Measurements from ENCODE around the gene ILDR1.
"Not testable (repeated sequence)": the region's sequence is repeated elsewhere in the genome, so short reads cannot be mapped to it uniquely, and the experiment has no call there.

The ILDR1 gene

DNA sequence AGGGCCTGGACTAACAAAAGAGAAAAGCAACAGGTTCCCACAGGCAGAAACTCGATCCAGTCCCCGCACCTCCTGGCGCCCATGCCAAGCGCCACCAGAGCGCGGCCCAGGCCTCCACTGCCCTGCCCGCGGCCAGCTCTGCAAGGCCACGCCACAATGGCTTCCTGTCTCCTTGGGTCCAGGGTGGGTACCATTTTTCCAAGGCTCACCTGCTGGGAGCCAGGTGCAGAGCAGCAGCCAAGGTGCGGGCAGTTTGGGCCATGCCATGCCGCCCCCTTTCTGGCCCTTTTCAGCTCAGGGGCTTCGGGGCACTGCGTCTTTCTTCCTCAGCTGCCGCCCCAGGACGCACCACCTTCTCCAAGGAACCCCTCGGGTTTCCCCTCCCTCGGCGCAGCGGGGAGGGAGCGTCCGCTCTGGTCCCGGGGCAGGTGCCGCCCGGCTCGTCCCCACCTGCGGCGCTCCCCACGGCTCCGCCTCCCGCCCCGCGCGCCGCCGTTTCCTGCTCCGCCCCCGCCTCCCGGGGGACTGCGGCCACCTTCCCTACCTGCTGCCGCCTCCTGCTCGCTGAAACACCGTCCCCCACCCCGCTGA is at the start of gene ILDR1:
Gene ILDR1, minus strand, starts transcription at position 437 of the 591 bp plus-strand sequence. Its CDS starts 170 bp downstream, at position 267.
- Mint-ChIP-seq H3K4me1 (ENCODE audit: low read depth) (peaks cover 8% of the 10 kb centered on the region), H3K27me3 (peaks cover 30% of the 10 kb centered on the region), H3K4me3 (peak within 1 kb of the TSS; percentile 62), H3K36me3 (ENCODE audit: low read depth) (no peaks in the 10 kb centered on the region), H3K27ac (peak within 1 kb of the TSS; percentile 50), H3K9me3 (no peaks in the 10 kb centered on the region)

DNA sequence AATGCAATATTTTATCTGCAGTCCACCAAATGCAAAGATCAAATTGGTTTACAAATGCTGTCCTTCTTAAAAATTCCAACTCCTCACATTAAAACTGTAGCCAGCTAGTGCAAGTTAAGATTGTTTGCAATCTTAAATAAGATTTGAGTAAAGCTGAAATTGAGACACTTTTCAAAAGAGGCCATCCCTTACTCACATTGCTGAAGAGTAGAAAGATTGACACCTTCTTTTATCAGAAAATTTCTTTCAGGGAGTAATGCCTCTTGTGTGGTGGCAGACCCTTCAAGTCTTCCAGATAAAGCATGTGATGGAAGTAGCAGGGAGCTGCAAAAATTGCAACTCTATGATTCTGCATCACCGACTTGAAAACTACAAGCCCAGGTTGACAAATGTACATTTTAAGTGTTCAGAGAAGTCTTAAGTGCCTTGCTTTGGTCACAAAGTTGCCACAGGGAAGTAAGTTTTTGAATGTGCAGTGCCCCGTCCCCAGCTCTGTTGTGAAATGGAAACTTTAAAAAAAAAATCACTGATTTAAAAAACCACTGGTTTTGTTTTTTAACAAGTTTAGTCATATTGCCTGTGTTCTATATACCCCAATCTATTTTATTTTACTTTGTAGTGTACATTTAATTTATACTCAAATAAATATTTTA is 45.7 kb upstream of the ILDR1 start:
- Mint-ChIP-seq H3K9me3 (no peaks in the 10 kb centered on the region), H3K4me1 (ENCODE audit: low read depth) (peaks cover 18% of the 10 kb centered on the region), H3K27ac (no peak overlapping the region), H3K27me3 (no peaks in the 10 kb centered on the region), H3K36me3 (ENCODE audit: low read depth) (no peaks in the 10 kb centered on the region), H3K4me3 (no peak overlapping the region)

DNA sequence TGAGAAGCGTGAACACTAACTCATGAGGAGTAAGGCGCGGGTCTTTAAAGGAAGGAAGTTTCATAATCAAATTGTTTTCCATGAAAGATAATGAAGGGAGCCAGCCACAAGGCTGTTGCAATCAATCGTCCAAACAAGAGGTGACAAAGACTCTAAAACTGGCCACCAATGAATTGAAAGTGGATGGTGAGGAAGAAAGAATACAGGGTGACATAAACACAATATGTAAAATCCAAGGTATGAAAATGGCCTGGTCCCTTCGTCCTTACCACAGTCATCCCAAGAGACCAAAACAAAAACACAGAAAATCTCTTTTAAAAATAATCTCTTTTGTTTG is 45.1 kb upstream of the ILDR1 start:
- Mint-ChIP-seq H3K36me3 (ENCODE audit: low read depth) (no peaks in the 10 kb centered on the region), H3K4me3 (no peak overlapping the region), H3K9me3 (no peaks in the 10 kb centered on the region), H3K4me1 (ENCODE audit: low read depth) (peaks cover 18% of the 10 kb centered on the region), H3K27me3 (no peaks in the 10 kb centered on the region), H3K27ac (peak overlapping the region; percentile 18)

DNA sequence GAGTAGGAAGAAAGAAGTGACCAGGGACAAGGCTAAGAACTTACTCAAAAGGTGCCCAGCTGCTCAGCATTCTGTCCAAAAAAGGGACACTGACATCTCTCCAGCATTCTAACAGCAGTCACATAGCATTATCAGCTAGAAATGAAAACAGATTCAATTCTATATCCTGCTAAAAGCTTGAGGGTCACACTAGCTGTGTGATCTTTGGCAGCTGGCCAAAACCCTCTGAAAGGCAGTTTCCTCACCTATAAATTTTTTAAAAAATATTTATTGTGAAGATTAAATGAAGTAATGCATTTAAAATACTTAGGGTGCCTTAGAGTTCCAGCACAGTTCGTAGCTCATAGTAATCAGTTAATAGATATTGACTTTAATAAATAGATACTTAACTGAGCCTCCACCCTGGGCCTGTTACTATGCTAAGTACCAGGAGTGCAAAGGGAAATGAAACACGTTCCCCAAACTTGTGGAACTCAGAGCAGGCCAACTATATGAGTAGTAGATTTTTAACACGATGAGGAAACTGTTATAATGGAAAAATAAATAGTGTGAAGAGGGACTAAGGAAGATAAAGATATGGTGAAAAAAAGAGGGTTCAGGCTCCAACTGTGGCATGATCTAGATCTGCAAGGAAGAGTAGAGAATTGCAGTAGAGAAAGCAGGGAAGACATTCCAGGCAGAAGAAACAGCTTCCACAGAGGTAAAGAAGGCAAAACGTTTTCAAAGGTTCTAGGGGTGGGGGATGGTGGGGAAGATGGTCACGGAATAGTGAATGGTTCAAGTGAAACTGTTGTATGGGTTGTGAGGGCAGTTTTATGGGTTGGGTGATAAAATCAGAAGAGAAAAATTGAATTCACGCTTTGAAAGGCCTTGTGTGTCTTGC is 44.5 kb upstream of the ILDR1 start:
- Mint-ChIP-seq H3K4me3 (no peak overlapping the region), H3K27ac (peak overlapping the region; percentile 18), H3K9me3 (no peaks in the 10 kb centered on the region), H3K27me3 (no peaks in the 10 kb centered on the region), H3K36me3 (ENCODE audit: low read depth) (no peaks in the 10 kb centered on the region), H3K4me1 (ENCODE audit: low read depth) (peaks cover 18% of the 10 kb centered on the region)

DNA sequence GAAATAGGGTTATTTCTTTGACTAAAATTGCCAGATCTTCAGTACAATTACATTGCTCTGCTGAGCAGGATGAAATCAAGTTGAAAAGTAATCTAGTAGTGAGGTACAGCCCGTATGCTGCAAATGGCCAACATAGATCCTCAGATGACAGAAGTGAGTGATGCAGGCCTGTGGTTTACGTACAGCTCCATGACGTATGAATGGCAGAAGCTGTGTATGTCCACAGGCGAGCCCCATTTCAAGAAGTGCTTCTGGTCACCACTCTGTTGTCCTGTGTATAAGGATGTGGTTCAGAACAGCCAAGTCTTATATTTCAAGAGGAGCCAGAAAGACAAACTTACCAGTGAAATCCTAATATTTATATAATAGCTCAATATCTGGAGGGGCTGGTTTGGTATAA is 42.3 kb upstream of the ILDR1 start:
- Mint-ChIP-seq H3K9me3 (no peaks in the 10 kb centered on the region), H3K36me3 (ENCODE audit: low read depth) (no peaks in the 10 kb centered on the region), H3K27ac (no peak overlapping the region), H3K27me3 (no peaks in the 10 kb centered on the region), H3K4me1 (ENCODE audit: low read depth) (peaks cover 22% of the 10 kb centered on the region), H3K4me3 (no peak overlapping the region)

DNA sequence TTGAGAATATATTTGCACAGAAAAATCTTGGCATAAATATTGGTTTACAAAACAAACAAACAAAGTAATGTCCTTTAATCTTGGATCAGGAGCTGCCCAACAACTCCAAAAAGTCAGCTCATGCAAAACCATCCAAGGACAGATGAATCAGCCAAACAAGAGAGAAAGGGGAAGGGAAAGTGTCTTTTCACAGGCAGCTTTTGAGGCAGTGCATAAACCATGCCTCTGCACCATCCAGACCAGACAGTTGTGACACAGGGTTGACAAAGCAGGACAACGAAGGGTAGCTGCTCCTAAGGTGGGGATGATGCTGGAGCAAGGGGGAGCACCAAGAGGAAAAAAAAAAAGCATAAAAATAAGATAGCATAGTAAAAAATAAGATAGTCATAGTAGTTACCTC is 41.9 kb upstream of the ILDR1 start:
- Mint-ChIP-seq H3K4me1 (ENCODE audit: low read depth) (peaks cover 22% of the 10 kb centered on the region), H3K9me3 (no peaks in the 10 kb centered on the region), H3K27me3 (peaks cover 4% of the 10 kb centered on the region), H3K4me3 (no peak overlapping the region), H3K27ac (no peak overlapping the region), H3K36me3 (ENCODE audit: low read depth) (no peaks in the 10 kb centered on the region)

DNA sequence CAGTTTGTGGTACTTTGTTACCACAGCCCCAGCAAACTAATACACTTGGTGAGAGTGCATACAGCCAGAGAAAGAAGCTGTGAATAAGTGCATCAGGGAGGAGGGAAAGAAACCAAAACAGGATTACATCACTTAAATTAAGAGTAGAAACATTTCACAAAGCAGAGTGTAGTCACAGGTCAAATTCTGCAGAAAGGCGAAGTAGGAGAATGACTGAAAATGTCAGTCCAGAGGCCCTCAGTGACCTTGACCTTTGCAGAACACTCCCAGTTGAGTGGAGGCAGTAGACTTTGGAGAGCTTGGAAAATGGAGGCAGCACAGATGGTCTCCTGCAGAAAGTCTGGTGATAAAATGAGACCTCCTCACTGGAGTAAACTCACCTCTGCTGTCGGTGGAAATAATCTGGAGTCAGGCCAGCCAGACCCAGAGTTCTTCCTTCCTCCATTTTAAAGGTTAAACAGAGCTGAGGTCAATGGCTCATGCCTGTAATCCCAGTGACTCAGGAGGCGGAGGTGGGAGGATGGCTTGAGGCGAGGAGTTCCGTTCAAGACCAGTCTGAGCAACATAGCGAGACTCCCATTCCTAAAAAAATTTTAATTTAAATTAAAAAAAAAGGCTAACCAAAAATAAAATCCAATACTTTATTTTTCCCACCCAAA is 38.1 kb upstream of the ILDR1 start:
- no peaks in the 10 kb centered on the region for H3K9me3 Mint-ChIP-seq
- H3K4me1 Mint-ChIP-seq (ENCODE audit: low read depth) = peaks cover 11% of the 10 kb centered on the region
- H3K27me3 Mint-ChIP-seq = peaks cover 27% of the 10 kb centered on the region
- H3K27ac Mint-ChIP-seq = no peak overlapping the region
- H3K4me3 Mint-ChIP-seq = no peak overlapping the region
- no peaks in the 10 kb centered on the region for H3K36me3 Mint-ChIP-seq (ENCODE audit: low read depth)

DNA sequence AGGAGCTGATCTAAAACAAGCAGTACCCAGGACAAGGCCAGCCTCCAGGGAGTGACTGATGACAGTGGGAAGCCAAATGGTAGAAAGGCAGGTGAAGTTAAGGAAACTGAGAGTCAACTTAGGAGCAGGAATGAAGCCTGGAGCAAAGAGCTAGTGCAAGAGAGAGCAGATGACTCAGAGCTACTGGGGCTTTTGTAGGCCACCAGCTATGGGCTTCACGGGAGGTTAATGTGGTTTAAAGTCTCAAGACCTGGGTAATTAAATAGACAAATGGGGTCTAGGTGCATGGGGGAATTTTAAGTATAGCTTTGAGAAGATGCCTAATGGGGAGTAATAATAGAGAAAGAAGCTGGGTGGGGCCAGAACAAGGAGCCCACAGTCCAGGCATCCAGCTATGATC is 36.2 kb upstream of the ILDR1 start:
- H3K36me3 Mint-ChIP-seq (ENCODE audit: low read depth) = no peaks in the 10 kb centered on the region
- H3K27ac Mint-ChIP-seq = no peak overlapping the region
- H3K4me3 Mint-ChIP-seq = no peak overlapping the region
- H3K4me1 Mint-ChIP-seq (ENCODE audit: low read depth) = peaks cover 12% of the 10 kb centered on the region
- H3K27me3 Mint-ChIP-seq = peaks cover 34% of the 10 kb centered on the region
- no peaks in the 10 kb centered on the region for H3K9me3 Mint-ChIP-seq

DNA sequence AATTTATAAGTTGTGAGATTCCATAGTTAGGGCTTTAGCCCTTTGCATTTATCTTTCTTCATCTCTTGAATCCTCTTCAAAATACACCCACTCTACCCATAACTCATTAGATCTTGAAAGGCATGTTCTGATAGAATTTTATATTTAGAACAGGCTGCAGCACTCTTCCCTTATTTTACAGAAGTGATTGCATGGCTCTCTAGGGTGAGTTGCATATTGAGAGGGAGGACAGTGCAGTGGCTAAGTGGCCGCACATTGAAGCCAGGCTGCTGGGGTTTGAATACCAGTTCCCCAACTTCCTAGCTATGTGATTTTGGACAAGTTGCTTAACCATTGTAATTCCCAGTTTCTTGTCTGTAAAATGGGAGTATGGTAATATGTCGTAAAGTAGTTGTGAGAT is 35.6 kb upstream of the ILDR1 start:
- H3K36me3 Mint-ChIP-seq (ENCODE audit: low read depth) = no peaks in the 10 kb centered on the region
- peaks cover 12% of the 10 kb centered on the region for H3K4me1 Mint-ChIP-seq (ENCODE audit: low read depth)
- peaks cover 39% of the 10 kb centered on the region for H3K27me3 Mint-ChIP-seq
- H3K27ac Mint-ChIP-seq = no peak overlapping the region
- no peaks in the 10 kb centered on the region for H3K9me3 Mint-ChIP-seq
- H3K4me3 Mint-ChIP-seq = no peak overlapping the region

DNA sequence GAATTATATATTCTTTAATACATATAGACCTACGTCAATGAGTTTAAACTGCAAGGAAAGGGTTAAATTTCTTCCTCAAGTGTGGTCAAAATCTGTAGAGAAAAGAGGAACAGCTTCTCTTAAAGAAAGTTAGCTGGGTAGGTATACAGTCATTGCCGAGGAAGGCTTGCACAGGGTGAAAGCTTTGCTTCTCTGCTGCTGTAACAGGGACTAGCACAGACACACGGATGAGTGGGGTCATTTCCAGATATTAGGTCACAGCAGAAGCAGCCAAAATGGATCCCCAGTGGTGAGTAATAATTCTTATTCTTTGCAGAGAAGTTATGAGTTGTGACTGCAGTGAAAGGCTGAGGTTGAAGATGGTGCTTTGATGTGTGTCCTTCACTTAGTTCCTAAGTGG is 33.2 kb upstream of the ILDR1 start, which contains the start of gene CD86:
Gene CD86, plus strand, starts transcription at position 148 of the 400 bp plus-strand sequence. Its CDS starts 128 bp downstream, at position 276.
- H3K4me3 Mint-ChIP-seq = peak within 1 kb of the TSS; percentile 24
- H3K27ac Mint-ChIP-seq = peak within 1 kb of the TSS; percentile 42
- H3K9me3 Mint-ChIP-seq = no peaks in the 10 kb centered on the region
- peaks cover 44% of the 10 kb centered on the region for H3K27me3 Mint-ChIP-seq
- H3K4me1 Mint-ChIP-seq (ENCODE audit: low read depth) = peaks cover 12% of the 10 kb centered on the region
- no peaks in the 10 kb centered on the region for H3K36me3 Mint-ChIP-seq (ENCODE audit: low read depth)

DNA sequence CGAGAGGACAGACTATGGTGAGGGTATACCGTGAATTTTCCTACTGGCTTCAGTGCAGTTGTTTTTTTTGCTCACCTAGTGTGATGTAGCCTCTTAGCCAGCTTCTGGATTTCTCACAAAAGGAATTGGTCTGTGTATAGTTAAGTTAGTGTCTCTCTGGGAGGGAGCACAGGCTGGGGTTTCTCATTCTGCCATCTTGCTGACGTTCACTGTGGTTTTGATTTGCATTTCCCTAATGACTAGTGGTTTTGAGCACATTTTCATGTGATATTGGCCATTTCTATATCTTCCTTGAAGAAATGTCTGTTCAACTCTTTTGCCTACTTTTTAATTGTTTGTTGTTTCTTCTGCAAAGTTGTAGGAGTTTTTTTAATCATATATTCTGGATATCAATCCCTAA is 30.9 kb upstream of the ILDR1 start:
- peaks cover 35% of the 10 kb centered on the region for H3K27me3 Mint-ChIP-seq
- H3K4me3 Mint-ChIP-seq = no peak overlapping the region
- peaks cover 9% of the 10 kb centered on the region for H3K4me1 Mint-ChIP-seq (ENCODE audit: low read depth)
- no peaks in the 10 kb centered on the region for H3K36me3 Mint-ChIP-seq (ENCODE audit: low read depth)
- peaks cover under 1% of the 10 kb centered on the region for H3K9me3 Mint-ChIP-seq
- no peak overlapping the region for H3K27ac Mint-ChIP-seq

DNA sequence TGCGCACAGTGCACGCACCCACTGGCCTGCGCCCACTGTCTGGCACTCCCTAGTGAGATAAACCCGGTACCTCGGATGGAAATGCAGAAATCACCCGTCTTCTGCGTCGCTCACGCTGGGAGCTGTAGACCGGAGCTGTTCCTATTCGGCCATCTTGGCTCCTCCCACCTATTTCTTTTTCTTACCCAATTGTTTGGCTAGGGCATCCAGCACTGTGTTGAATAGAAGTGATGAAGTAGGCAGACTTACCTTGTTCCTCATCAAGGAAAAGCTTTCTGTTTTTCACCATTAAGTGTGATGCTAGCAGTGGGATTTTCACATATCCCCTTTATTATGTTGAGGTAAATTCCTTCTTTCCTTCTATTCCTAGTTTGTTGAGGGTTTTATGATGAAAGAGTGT is 25.7 kb upstream of the ILDR1 start:
- not testable (repeated sequence) for H3K9me3 Mint-ChIP-seq; H3K4me1 Mint-ChIP-seq (ENCODE audit: low read depth); H3K4me3 Mint-ChIP-seq; H3K27ac Mint-ChIP-seq; H3K27me3 Mint-ChIP-seq; H3K36me3 Mint-ChIP-seq (ENCODE audit: low read depth)

DNA sequence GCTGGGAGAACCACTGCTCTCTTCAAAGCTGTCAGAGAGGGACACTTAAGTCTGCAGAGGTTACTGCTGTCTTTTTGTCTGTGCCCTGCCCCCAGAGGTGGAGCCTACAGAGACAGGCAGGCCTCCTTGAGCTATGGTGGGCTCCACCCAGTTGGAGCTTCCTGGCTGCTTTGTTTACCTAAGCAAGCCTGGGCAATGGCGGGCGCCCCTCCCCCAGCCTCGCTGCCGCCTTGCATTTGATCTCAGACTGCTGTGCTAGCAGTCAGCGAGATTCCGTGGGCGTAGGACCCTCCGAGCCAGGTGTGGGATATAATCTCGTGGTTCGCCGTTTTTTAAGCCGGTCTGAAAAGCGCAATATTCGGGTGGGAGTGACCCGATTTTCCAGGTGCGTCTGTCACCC is 25.2 kb upstream of the ILDR1 start:
- H3K27me3 Mint-ChIP-seq; H3K36me3 Mint-ChIP-seq (ENCODE audit: low read depth); H3K27ac Mint-ChIP-seq; H3K9me3 Mint-ChIP-seq; H3K4me1 Mint-ChIP-seq (ENCODE audit: low read depth); H3K4me3 Mint-ChIP-seq: not testable (repeated sequence)

DNA sequence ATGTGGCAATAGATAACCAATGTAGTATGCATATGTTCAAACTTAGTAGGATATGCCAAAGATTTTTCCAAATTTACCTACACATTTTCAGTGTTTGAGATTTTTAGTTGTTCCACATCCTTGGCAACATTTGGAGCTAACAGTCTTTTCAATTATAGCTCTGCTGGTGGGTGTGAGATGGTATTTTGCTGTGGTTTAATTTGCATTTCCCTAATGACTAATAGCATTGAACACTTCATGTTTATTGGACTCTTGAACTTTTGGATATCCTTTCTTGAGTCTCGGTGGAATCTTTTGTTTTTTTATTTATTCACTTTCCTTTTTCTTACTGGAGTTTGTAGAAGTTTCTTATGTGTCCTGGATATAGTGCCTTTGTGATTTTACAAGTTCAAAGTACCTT is 11.0 kb upstream of the ILDR1 start:
- Mint-ChIP-seq H3K9me3 (peaks cover 30% of the 10 kb centered on the region), H3K36me3 (ENCODE audit: low read depth) (peaks cover 20% of the 10 kb centered on the region), H3K27me3 (peaks cover 15% of the 10 kb centered on the region), H3K4me1 (ENCODE audit: low read depth) (peaks cover 20% of the 10 kb centered on the region), H3K27ac (no peak overlapping the region), H3K4me3 (no peak overlapping the region)

DNA sequence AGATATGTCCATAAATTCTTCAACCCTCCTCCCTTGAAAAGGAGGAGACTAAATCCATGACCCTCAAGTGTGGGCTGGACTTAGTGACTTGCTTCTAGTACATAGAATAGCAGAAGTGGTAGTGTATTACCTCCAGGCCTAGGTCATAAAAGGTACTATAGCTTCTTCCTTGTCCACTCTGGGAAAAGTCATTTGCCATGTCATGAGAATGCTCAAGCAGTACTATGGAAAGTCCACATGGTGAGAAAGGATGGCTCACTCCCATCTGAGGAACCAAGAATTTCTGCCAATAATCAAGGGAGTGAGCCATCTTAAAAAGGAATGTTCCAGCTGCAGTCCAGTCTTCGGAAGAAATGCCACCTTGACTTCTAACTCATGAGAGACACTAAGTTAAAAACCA is 10.5 kb upstream of the ILDR1 start:
- Mint-ChIP-seq H3K27me3 (peaks cover 15% of the 10 kb centered on the region), H3K27ac (no peak overlapping the region), H3K4me1 (ENCODE audit: low read depth) (peaks cover 20% of the 10 kb centered on the region), H3K4me3 (no peak overlapping the region), H3K9me3 (peaks cover 25% of the 10 kb centered on the region), H3K36me3 (ENCODE audit: low read depth) (peaks cover 15% of the 10 kb centered on the region)
